WI38 (cell line): ENCODE data around the gene PCDHB12.
"Not testable (repeated sequence)": the region's sequence is repeated elsewhere in the genome, so short reads cannot be mapped to it uniquely, and the experiment has no call there.

ENCODE experiments used
- H3K4me3 ChIP-seq: 2 replicates; pipeline ENCODE4 v1.5.1; 2011; ENCODE audit warnings: low read depth, mild to moderate bottlenecking, control low read depth, low read length
- CTCF ChIP-seq: IDR thresholded peaks from 2 replicates; pipeline ENCODE4 v1.5.1; 2012; ENCODE audit warnings: low read depth, mild to moderate bottlenecking, control low read depth, low read length

Gene PCDHB12

GRCh38 chr5:141208478-141208877 is at the start of gene PCDHB12:
Gene PCDHB12, plus strand, starts transcription at chr5:141208719. Its CDS starts 189 bp downstream, at chr5:141208908.
- peak; percentile 26; the same call in 1 of the 2 replicates for TF ChIP-seq CTCF

GRCh38 chr5:141172381-141173204 is 35.9 kb upstream of the PCDHB12 start, which contains the start of gene PCDHB7:
Gene PCDHB7, plus strand, starts transcription at chr5:141172644. Its CDS starts 192 bp downstream, at chr5:141172836.
- H3K4me3 ChIP-seq: peak within 1 kb of the TSS; percentile 38
- peak; percentile 66 for TF ChIP-seq CTCF

More at GRCh38 chr5:141208478-141208877, at the start of gene PCDHB12:
- H3K4me3 ChIP-seq: peak within 1 kb of the TSS; percentile 39

GRCh38 chr5:141174291-141175104 is 34.0 kb upstream of the PCDHB12 start:
- not testable (repeated sequence) for H3K4me3 ChIP-seq

- no peak overlapping the region for H3K4me3 ChIP-seq
- TF ChIP-seq CTCF: no peak
These were observed 32.6 kb upstream of the PCDHB12 start for GRCh38 chr5:141175933-141176332.

- H3K4me3 ChIP-seq: not testable (repeated sequence)
These were observed 30.8 kb upstream of the PCDHB12 start, which contains the start of gene PCDHB8 for GRCh38 chr5:141177577-141178191. Gene PCDHB8, plus strand, starts transcription at chr5:141177790. Its CDS starts 245 bp downstream, at chr5:141178035.

- not testable (repeated sequence) for H3K4me3 ChIP-seq
These were observed 29.1 kb upstream of the PCDHB12 start for GRCh38 chr5:141179371-141179770.

- not testable (repeated sequence) for H3K4me3 ChIP-seq
These were observed 28.6 kb upstream of the PCDHB12 start for GRCh38 chr5:141179876-141180275.

- no peak overlapping the region for H3K4me3 ChIP-seq
- TF ChIP-seq CTCF: no peak
These were observed 28.2 kb upstream of the PCDHB12 start for GRCh38 chr5:141180313-141180712.

GRCh38 chr5:141182248-141182647 is 26.3 kb upstream of the PCDHB12 start, which contains the start of gene PCDHB16:
Gene PCDHB16, plus strand, starts transcription at chr5:141182387. Its CDS starts 173 bp downstream, at chr5:141182560.
- peak within 1 kb of the TSS; percentile 52 for H3K4me3 ChIP-seq
- TF ChIP-seq CTCF: peak; percentile 31

GRCh38 chr5:141184117-141184855 is 24.2 kb upstream of the PCDHB12 start:
- not testable (repeated sequence) for H3K4me3 ChIP-seq
